HEK293 (cell line): ENCODE measurements around the gene ADH6.

ENCODE experiments used
- CTCF ChIA-PET: fragments of 350-600 bp; formaldehyde crosslinking; extraction: SDS; loops from one replicate; lab custom pipeline; 2021; ENCODE audit warnings: antibody characterized with exemption; lab: Yijun Ruan, JAX
- POLR2A ChIA-PET: fragments of 300-600 bp; formaldehyde crosslinking; extraction: SDS; loops from one replicate; lab custom pipeline; 2020; ENCODE audit warnings: antibody characterized with exemption, inconsistent platforms; lab: Yijun Ruan, JAX
- H3K27ac ChIP-seq: fragments of 200-500 bp; sonication (Bioruptor generic); 2 replicates; pipeline ENCODE4 v1.5.1; 2014; ENCODE audit warnings: low read depth, low read length, control low read depth, inconsistent platforms; ENCODE audit errors: extremely low read depth
- H3K36me3 ChIP-seq, 2 experiments: fragments of 200-500 bp in 1 of 2; sonication (Bioruptor generic) in 1 of 2; 1 replicate in 1 of 2; 2 replicates in 1 of 2; pipeline ENCODE4 v1.5.1; 2014 to 2017; ENCODE audit warnings: inconsistent platforms in 2 of 2, low read length in 2 of 2; ENCODE audit not compliant: control insufficient read depth in 2 of 2, insufficient read depth in 1 of 2
- H3K4me1 ChIP-seq: fragments of 200-500 bp; sonication (Bioruptor generic); 2 replicates; pipeline ENCODE4 v1.5.1; 2014; ENCODE audit warnings: mild to moderate bottlenecking, low read length, inconsistent platforms; ENCODE audit not compliant: control insufficient read depth, insufficient read depth
- H3K4me3 ChIP-seq: 2 replicates; pipeline ENCODE4 v1.5.1; 2011; ENCODE audit warnings: low read depth, mild to moderate bottlenecking, control low read depth, low read length, moderate library complexity
- H3K9me3 ChIP-seq: fragments of 200-500 bp; sonication (Bioruptor generic); 2 replicates; pipeline ENCODE4 v1.5.1; 2014; ENCODE audit warnings: low read depth, low read length, inconsistent platforms; ENCODE audit not compliant: control insufficient read depth, insufficient read depth
- HOXD13 ChIP-seq: sonication (generic); formaldehyde crosslinking; IDR thresholded peaks from 2 replicates; pipeline ENCODE4 v1.8.0; 2022; ENCODE audit warnings: missing genetic modification reagents, borderline replicate concordance
- KLF10 ChIP-seq: fragments of 450-650 bp; IDR thresholded peaks from 2 replicates; pipeline ENCODE4 v1.5.1; 2018; ENCODE audit warnings: missing biosample characterization, mild to moderate bottlenecking, missing genetic modification characterization
- OVOL3 ChIP-seq: fragments of 450-650 bp; formaldehyde crosslinking; IDR thresholded peaks from 2 replicates; pipeline ENCODE4 v1.5.1; 2016; ENCODE audit warnings: missing biosample characterization, missing genetic modification characterization
- TRIM28 ChIP-seq: IDR thresholded peaks from 2 replicates; pipeline ENCODE4 v1.6.1; 2011; ENCODE audit warnings: low read length, control low read depth, borderline replicate concordance
- ZBTB44 ChIP-seq: fragments of 450-650 bp; IDR thresholded peaks from 2 replicates; pipeline ENCODE4 v1.5.1; 2018; ENCODE audit warnings: missing biosample characterization, mild to moderate bottlenecking, missing genetic modification characterization
- ZFP69B ChIP-seq: fragments of 450-650 bp; formaldehyde crosslinking; IDR thresholded peaks from 2 replicates; pipeline ENCODE4 v1.5.1; 2016; ENCODE audit warnings: missing biosample characterization, missing genetic modification characterization
- ZNF112 ChIP-seq: fragments of 450-650 bp; formaldehyde crosslinking; IDR thresholded peaks from 2 replicates; pipeline ENCODE4 v1.5.0; 2017; ENCODE audit warnings: missing biosample characterization, missing genetic modification characterization
- ZNF114 ChIP-seq: fragments of 450-650 bp; formaldehyde crosslinking; IDR thresholded peaks from 2 replicates; pipeline ENCODE4 v1.5.0; 2017; ENCODE audit warnings: missing biosample characterization, missing genetic modification characterization
- ZNF132 ChIP-seq: fragments of 450-650 bp; formaldehyde crosslinking; IDR thresholded peaks from 2 replicates; pipeline ENCODE4 v1.5.1; 2017; ENCODE audit warnings: missing biosample characterization, missing genetic modification characterization, borderline replicate concordance
- ZNF23 ChIP-seq: fragments of 450-650 bp; formaldehyde crosslinking; IDR thresholded peaks from 2 replicates; pipeline ENCODE4 v1.5.1; 2016; ENCODE audit warnings: missing biosample characterization, missing genetic modification characterization, borderline replicate concordance
- ZNF624 ChIP-seq: fragments of 450-650 bp; formaldehyde crosslinking; IDR thresholded peaks from 2 replicates; pipeline ENCODE4 v1.5.1; 2017; ENCODE audit warnings: missing biosample characterization, missing genetic modification characterization
- ZNF654 ChIP-seq: fragments of 450-650 bp; formaldehyde crosslinking; IDR thresholded peaks from 2 replicates; pipeline ENCODE4 v1.5.1; 2016; ENCODE audit warnings: low read depth, missing biosample characterization, missing genetic modification characterization
- TF ChIP-seq, protein P1 (sequence below): fragments of 450-650 bp; formaldehyde crosslinking; conservative IDR thresholded peaks from 2 replicates; pipeline ENCODE4 v1.5.1; 2016; ENCODE audit warnings: low read depth, missing biosample characterization, missing genetic modification characterization
- TF ChIP-seq, protein P2 (sequence below): fragments of 450-650 bp; formaldehyde crosslinking; IDR thresholded peaks from 2 replicates; pipeline ENCODE4 v1.5.1; 2016; ENCODE audit warnings: missing biosample characterization, missing genetic modification characterization
- TF ChIP-seq, protein P3 (sequence below): fragments of 450-650 bp; formaldehyde crosslinking; IDR thresholded peaks from 2 replicates; pipeline ENCODE4 v1.5.1; 2016; ENCODE audit warnings: missing biosample characterization, missing genetic modification characterization

The ADH6 gene

DNA sequence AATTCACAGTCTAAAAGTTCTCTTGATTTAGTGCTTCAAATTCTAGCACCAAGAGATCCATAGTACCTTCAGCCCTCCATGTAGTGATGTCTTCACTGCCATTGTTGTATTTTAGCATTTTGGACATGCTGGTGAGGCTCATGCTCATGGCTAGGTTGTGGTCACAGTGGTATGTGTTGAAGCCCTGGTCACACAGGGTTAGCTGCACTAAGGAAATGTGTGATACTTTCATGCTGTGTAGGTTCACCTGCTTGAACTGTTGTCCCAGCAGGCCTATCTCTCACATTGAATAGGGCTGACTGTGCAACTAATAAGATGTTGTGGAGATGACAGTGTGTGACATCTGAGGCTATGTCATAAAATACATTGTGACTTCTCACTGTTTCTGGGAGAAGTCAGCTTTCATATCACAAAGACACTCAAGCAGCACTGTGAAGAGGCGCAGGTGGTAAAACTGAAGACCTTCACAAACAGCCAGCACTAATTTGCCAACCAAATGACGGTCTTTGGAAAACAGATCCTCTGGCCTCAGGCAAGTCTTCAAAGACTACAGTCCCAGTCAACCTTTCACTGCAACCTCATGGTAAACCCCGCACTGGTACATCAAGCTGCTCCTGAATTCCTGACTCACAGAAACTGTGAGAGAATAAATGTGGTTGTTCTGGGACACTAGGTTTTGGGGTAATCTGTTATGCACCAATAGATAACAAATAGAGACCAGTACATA lies 57.5 kb downstream of the ADH6 start:
- POLR2A ChIA-PET, result no interaction called here
- Histone ChIP-seq H3K4me3 (no peak overlapping the region), H3K27ac (no peak overlapping the region), H3K9me3 (no peaks in the 10 kb centered on the region), H3K36me3 (no peaks in the 10 kb centered on the region), H3K4me1 (no peaks in the 10 kb centered on the region)
- TF ChIP-seq, protein P1, sequence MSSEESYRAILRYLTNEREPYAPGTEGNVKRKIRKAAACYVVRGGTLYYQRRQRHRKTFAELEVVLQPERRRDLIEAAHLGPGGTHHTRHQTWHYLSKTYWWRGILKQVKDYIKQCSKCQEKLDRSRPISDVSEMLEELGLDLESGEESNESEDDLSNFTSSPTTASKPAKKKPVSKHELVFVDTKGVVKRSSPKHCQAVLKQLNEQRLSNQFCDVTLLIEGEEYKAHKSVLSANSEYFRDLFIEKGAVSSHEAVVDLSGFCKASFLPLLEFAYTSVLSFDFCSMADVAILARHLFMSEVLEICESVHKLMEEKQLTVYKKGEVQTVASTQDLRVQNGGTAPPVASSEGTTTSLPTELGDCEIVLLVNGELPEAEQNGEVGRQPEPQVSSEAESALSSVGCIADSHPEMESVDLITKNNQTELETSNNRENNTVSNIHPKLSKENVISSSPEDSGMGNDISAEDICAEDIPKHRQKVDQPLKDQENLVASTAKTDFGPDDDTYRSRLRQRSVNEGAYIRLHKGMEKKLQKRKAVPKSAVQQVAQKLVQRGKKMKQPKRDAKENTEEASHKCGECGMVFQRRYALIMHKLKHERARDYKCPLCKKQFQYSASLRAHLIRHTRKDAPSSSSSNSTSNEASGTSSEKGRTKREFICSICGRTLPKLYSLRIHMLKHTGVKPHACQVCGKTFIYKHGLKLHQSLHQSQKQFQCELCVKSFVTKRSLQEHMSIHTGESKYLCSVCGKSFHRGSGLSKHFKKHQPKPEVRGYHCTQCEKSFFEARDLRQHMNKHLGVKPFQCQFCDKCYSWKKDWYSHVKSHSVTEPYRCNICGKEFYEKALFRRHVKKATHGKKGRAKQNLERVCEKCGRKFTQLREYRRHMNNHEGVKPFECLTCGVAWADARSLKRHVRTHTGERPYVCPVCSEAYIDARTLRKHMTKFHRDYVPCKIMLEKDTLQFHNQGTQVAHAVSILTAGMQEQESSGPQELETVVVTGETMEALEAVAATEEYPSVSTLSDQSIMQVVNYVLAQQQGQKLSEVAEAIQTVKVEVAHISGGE, result no peak
- TF ChIP-seq ZNF112 (tag by site-specific recombination) (no peak), OVOL3 (tag by site-specific recombination) (no peak), ZFP69B (tag by site-specific recombination) (no peak), ZNF132 (tag by site-specific recombination) (no peak)
- CTCF ChIA-PET, result interaction anchor here (0.5 kb wide), 1 partner anchor 272 kb away, joined by 3 read pairs; no protein-coding TSS in a partner anchor

- TF ChIP-seq ZNF23 (no peak), ZNF114 (tag by site-specific recombination) (no peak), ZNF624 (tag by site-specific recombination) (no peak), TRIM28 (no peak), ZBTB44 (tag by site-specific recombination) (no peak), HOXD13 (CRISPR knock-in tag) (no peak), KLF10 (tag by site-specific recombination) (no peak), ZNF654 (tag by site-specific recombination) (no peak)
- TF ChIP-seq, protein P2, sequence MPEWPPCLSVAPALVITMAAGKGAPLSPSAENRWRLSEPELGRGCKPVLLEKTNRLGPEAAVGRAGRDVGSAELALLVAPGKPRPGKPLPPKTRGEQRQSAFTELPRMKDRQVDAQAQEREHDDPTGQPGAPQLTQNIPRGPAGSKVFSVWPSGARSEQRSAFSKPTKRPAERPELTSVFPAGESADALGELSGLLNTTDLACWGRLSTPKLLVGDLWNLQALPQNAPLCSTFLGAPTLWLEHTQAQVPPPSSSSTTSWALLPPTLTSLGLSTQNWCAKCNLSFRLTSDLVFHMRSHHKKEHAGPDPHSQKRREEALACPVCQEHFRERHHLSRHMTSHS (tag by site-specific recombination), result no peak
- TF ChIP-seq, protein P3, sequence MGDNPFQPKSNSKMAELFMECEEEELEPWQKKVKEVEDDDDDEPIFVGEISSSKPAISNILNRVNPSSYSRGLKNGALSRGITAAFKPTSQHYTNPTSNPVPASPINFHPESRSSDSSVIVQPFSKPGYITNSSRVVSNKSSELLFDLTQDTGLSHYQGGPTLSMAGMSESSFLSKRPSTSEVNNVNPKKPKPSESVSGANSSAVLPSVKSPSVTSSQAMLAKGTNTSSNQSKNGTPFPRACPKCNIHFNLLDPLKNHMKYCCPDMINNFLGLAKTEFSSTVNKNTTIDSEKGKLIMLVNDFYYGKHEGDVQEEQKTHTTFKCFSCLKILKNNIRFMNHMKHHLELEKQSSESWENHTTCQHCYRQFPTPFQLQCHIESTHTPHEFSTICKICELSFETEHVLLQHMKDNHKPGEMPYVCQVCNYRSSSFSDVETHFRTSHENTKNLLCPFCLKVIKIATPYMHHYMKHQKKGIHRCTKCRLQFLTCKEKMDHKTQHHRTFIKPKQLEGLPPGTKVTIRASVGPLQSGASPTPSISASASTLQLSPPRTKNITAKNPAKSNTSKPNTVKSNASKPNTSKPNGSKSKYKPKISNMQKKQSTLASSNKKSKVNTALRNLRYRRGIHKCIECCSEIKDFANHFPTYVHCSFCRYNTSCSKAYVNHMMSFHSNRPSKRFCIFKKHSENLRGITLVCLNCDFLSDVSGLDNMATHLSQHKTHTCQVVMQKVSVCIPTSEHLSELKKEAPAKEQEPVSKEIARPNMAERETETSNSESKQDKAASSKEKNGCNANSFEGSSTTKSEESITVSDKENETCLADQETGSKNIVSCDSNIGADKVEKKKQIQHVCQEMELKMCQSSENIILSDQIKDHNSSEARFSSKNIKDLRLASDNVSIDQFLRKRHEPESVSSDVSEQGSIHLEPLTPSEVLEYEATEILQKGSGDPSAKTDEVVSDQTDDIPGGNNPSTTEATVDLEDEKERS (tag by site-specific recombination), result no peak
- TF ChIP-seq, all 188 proteins: peak for 0
- CTCF ChIA-PET, result no interaction called here
- H3K4me3 ChIP-seq, result no peak overlapping the region
These were observed 59.3 kb downstream of the ADH6 start for GRCh38 chr4:99159699-99160098.

More at GRCh38 chr4:99159699-99160098, 59.3 kb downstream of the ADH6 start:
- no peaks in the 10 kb centered on the region for H3K36me3 ChIP-seq
- H3K27ac ChIP-seq, result no peak overlapping the region
- no peaks in the 10 kb centered on the region for H3K4me1 ChIP-seq
- H3K9me3 ChIP-seq, result no peaks in the 10 kb centered on the region
- POLR2A ChIA-PET, result no interaction called here
